Smooth muscle cell (in vitro differentiated cells): ENCODE measurements around the gene ATG4B. TPM values are rescaled to one million over a fixed set of nuclear protein-coding genes. Genes with fewer than 3 reads are reported as not detected.

Experiments
- DNase-seq: peaks from one replicate; lab custom pipeline; 2025; ENCODE audit not compliant: unreplicated experiment; lab: John Stamatoyannopoulos, UW
- H2AFZ ChIP-seq: fragments of 200-600 bp; sonication (generic); 2 replicates; pipeline ENCODE4 v1.6.0; 2016; ENCODE audit warnings: antibody characterized with exemption, low read depth, mild to moderate bottlenecking
- H3F3A ChIP-seq: fragments of 200-600 bp; sonication (generic); 2 replicates; pipeline ENCODE4 v1.6.0; 2017; ENCODE audit warnings: antibody characterized with exemption, low read depth
- H3K27ac ChIP-seq: fragments of 200-600 bp; sonication (generic); 2 replicates; pipeline ENCODE4 v1.5.1; 2016; ENCODE audit warnings: low read depth, mild to moderate bottlenecking
- H3K27me3 ChIP-seq: fragments of 200-600 bp; sonication (generic); 2 replicates; pipeline ENCODE4 v1.6.1; 2016; ENCODE audit warnings: low read depth, mild to moderate bottlenecking
- H3K36me3 ChIP-seq: fragments of 200-600 bp; sonication (generic); 2 replicates; pipeline ENCODE4 v1.5.1; 2016; ENCODE audit warnings: low read depth
- H3K4me1 ChIP-seq: fragments of 200-600 bp; sonication (generic); 2 replicates; pipeline ENCODE4 v1.5.1; 2016; ENCODE audit warnings: low read depth
- H3K4me2 ChIP-seq: fragments of 200-600 bp; sonication (generic); 2 replicates; pipeline ENCODE4 v1.6.0; 2016; ENCODE audit warnings: mild to moderate bottlenecking
- H3K4me3 ChIP-seq: fragments of 200-600 bp; sonication (generic); 2 replicates; pipeline ENCODE4 v1.5.1; 2016; ENCODE audit warnings: mild to moderate bottlenecking
- H3K79me2 ChIP-seq: fragments of 200-600 bp; sonication (generic); 2 replicates; pipeline ENCODE4 v1.6.0; 2016; ENCODE audit warnings: low read depth, mild to moderate bottlenecking
- H3K9ac ChIP-seq: fragments of 200-600 bp; sonication (generic); 2 replicates; pipeline ENCODE4 v1.6.0; 2016; ENCODE audit warnings: low read depth
- H3K9me3 ChIP-seq: fragments of 200-600 bp; sonication (generic); replicated peaks from 2 replicates; pipeline ENCODE4 v1.5.1; 2016; ENCODE audit warnings: low read depth
- H4K20me1 ChIP-seq: fragments of 200-600 bp; sonication (generic); 2 replicates; pipeline ENCODE4 v1.6.0; 2016; ENCODE audit warnings: low read depth
- WGBS: methylation state at CpG from one replicate; pipeline ENCODE4 v1.1.7; 2016; ENCODE audit warnings: low lambda C conversion rate; 5-methylcytosine and 5-hydroxymethylcytosine counted together
- polyA plus RNA-seq: library from polyadenylated mRNA; unstranded; fragments of >200 nt; fragmentation: Nextera tagmentation; extraction: Ambion mirVana; gene quantifications from 2 replicates; pipeline ENCODE4 v1.2.1, GENCODE V29; 2016
- total RNA-seq: library from RNA; depleted of rRNA; stranded (reverse); fragments of >200 nt; gene quantifications from 2 replicates; pipeline ENCODE4 v1.2.3, GENCODE V29; 2014
- TF ChIP-seq, protein P1 (sequence below): fragments of 200-600 bp; sonication (generic); IDR thresholded peaks from 2 replicates; pipeline ENCODE4 v1.5.1; 2017; ENCODE audit warnings: borderline replicate concordance, mild to moderate bottlenecking, antibody characterized with exemption; ENCODE audit not compliant: insufficient read depth, poor library complexity, severe bottlenecking

ATG4B gene
- total and polyA plus RNA-seq, 2 experiments from 2014 or later = 70.3 to 91.3 TPM

DNA sequence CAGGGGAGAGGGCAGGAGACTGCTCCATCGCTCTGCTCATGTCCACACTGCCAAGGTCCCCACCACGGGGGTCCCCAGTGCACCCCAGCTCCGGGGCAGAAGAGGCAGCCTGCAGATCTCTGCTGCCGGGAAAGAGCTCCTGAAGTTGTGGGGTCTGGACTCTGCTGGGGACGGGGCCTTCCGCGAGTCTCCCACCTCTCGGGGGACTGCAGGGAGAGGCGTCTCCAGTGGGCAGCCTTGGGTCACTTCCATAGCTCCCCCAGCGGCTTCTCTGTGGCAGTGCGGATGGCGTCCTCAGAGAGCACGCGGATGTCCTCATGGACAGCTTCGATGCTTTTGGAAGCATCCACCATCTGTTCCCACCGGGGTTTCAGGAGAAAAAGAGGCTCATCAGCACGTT lies 38.4 kb downstream of the ATG4B start:
- Histone ChIP-seq H3K27me3 (no peaks in the 10 kb centered on the region), H3K4me3 (no peak overlapping the region), H3K27ac (no peak overlapping the region), H4K20me1 (no peaks in the 10 kb centered on the region), H3K4me2 (no peak overlapping the region), H3K4me1 (no peaks in the 10 kb centered on the region), H3K79me2 (peaks cover 4% of the 10 kb centered on the region), H3K9me3 (no peaks in the 10 kb centered on the region), H3F3A (peaks cover 8% of the 10 kb centered on the region), H3K9ac (no peak overlapping the region), H2AFZ (no peak overlapping the region), H3K36me3 (no peaks in the 10 kb centered on the region)
- TF ChIP-seq, protein P1, sequence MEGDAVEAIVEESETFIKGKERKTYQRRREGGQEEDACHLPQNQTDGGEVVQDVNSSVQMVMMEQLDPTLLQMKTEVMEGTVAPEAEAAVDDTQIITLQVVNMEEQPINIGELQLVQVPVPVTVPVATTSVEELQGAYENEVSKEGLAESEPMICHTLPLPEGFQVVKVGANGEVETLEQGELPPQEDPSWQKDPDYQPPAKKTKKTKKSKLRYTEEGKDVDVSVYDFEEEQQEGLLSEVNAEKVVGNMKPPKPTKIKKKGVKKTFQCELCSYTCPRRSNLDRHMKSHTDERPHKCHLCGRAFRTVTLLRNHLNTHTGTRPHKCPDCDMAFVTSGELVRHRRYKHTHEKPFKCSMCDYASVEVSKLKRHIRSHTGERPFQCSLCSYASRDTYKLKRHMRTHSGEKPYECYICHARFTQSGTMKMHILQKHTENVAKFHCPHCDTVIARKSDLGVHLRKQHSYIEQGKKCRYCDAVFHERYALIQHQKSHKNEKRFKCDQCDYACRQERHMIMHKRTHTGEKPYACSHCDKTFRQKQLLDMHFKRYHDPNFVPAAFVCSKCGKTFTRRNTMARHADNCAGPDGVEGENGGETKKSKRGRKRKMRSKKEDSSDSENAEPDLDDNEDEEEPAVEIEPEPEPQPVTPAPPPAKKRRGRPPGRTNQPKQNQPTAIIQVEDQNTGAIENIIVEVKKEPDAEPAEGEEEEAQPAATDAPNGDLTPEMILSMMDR = no peak
- no peak for DNase-seq
- WGBS = 93% methylated on average over 17 of the region's 17 CpGs

DNA sequence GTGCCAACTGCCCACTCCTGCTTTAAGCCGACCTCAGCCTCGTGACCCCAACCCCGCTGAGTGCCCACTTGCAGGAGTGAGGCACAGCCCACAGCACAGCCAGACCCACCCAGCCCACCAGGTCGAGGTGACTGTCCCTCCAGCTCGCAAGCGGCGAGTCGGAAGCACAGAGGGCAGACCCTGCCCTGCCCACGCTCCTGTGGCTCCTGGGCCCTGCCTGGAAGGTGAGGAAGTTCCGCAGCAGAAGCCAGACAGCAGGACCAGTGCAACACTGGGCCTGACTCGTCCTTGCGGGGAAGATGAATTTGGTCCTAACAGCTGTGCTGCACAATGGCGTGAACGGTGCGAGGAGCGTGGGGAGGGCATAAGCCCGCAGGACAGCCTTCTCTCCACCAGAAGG lies 39.2 kb downstream of the ATG4B start:
- TF ChIP-seq, protein P1 = no peak
- H2AFZ ChIP-seq = no peak overlapping the region
- no peak overlapping the region for H3K27ac ChIP-seq
- peaks cover 14% of the 10 kb centered on the region for H3F3A ChIP-seq
- no peak overlapping the region for H3K4me2 ChIP-seq
- no peak for DNase-seq
- H3K36me3 ChIP-seq = no peaks in the 10 kb centered on the region
- H3K4me1 ChIP-seq = no peaks in the 10 kb centered on the region
- no peaks in the 10 kb centered on the region for H3K27me3 ChIP-seq
- H3K79me2 ChIP-seq = peaks cover 4% of the 10 kb centered on the region
- 97% methylated on average over 17 of the region's 17 CpGs for WGBS
- no peaks in the 10 kb centered on the region for H3K9me3 ChIP-seq
- H4K20me1 ChIP-seq = peaks cover 6% of the 10 kb centered on the region
- H3K9ac ChIP-seq = no peak overlapping the region
- H3K4me3 ChIP-seq = no peak overlapping the region

DNA sequence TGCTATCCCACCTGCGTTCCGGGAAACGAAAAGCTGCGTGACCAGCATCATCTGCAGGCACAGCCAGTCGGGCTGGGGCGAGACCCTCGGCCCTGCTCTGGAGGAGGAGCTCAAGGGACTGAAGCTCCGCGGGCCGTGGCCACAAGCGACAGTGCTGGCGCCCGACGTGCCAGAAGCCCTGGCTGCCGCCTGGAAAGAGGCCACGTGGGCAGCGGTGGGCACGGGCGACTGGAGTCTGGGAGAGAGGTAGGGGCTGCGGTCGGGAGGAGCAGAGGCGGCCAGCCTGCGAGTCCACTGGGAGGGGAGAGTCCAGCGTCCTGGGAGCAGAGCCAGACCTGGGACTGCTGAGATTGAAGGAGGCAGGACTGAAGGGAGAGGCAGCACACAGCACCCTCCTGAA lies 39.9 kb downstream of the ATG4B start:
- peaks cover 4% of the 10 kb centered on the region for H3K79me2 ChIP-seq
- DNase-seq = no peak
- no peak overlapping the region for H3K4me3 ChIP-seq
- peaks cover 14% of the 10 kb centered on the region for H3F3A ChIP-seq
- no peaks in the 10 kb centered on the region for H3K36me3 ChIP-seq
- H3K4me1 ChIP-seq = no peaks in the 10 kb centered on the region
- TF ChIP-seq, protein P1 = no peak
- H3K27ac ChIP-seq = no peak overlapping the region
- H3K9me3 ChIP-seq = no peaks in the 10 kb centered on the region
- H2AFZ ChIP-seq = no peak overlapping the region
- peaks cover 6% of the 10 kb centered on the region for H4K20me1 ChIP-seq
- 97% methylated on average over 24 of the region's 24 CpGs for WGBS
- H3K4me2 ChIP-seq = no peak overlapping the region
- H3K9ac ChIP-seq = no peak overlapping the region
- H3K27me3 ChIP-seq = no peaks in the 10 kb centered on the region

DNA sequence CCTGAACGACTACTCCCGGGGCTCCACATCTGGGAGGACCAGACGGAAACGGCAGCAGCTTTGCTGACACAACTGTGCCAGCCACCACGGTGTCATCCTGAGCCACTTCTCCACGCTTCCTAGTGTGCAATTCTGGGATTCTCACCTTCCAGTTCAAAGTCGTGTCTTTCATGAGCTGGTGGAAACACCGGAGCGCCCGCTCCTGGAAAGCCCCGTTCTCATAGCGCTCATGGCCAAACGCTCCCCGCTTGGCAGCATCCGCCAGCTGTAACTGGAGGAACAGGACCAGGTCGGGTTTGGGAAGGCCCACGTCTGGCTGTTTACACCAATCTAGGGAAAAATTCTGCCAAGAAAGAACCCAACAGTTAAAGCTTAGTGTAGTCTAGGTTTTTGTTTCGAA lies 40.8 kb downstream of the ATG4B start:
- peaks cover 4% of the 10 kb centered on the region for H3K79me2 ChIP-seq
- H3K27ac ChIP-seq = no peak overlapping the region
- no peaks in the 10 kb centered on the region for H3K9me3 ChIP-seq
- H3K36me3 ChIP-seq = no peaks in the 10 kb centered on the region
- no peak overlapping the region for H3K9ac ChIP-seq
- no peak overlapping the region for H2AFZ ChIP-seq
- WGBS = 97% methylated on average over 18 of the region's 18 CpGs
- peaks cover 6% of the 10 kb centered on the region for H4K20me1 ChIP-seq
- H3K27me3 ChIP-seq = no peaks in the 10 kb centered on the region
- peaks cover 14% of the 10 kb centered on the region for H3F3A ChIP-seq
- TF ChIP-seq, protein P1 = no peak
- no peak overlapping the region for H3K4me3 ChIP-seq
- H3K4me2 ChIP-seq = no peak overlapping the region
- DNase-seq = no peak
- no peaks in the 10 kb centered on the region for H3K4me1 ChIP-seq
